Cardiac fibroblast (primary cell): ENCODE data around the gene CRTC3.
A peak's percentile ranks its signal among the peaks of the same experiment; 100 is the strongest.

Experiments
- DNase-seq, 2 donors: peaks; one replicate each; pipeline versions ENCODE4 v3.0.0 to v3.0.0-alpha.2; 2010; ENCODE audit warnings: low read depth in 2 of 2
- H3K4me3 ChIP-seq, 2 donors: replicated peaks in 1 of 2; 1 replicate in 1 of 2; 2 replicates in 1 of 2; pipeline ENCODE4 v1.5.1; 2011; ENCODE audit warnings: low read depth in 2 of 2, low read length in 2 of 2, mild to moderate bottlenecking in 2 of 2, moderate library complexity in 1 of 2
- CTCF ChIP-seq: IDR thresholded peaks from one replicate; pipeline ENCODE4 v1.5.1; 2011; ENCODE audit warnings: low read depth, mild to moderate bottlenecking, low read length, inconsistent platforms

The CRTC3 gene

GRCh38 chr15:90606641-90607040 is 76.9 kb downstream of the CRTC3 start:
- H3K4me3 ChIP-seq: no peak overlapping the region
- no peak for DNase-seq
- TF ChIP-seq CTCF: no peak

- no peak for DNase-seq
- no peak for TF ChIP-seq CTCF
- no peak overlapping the region for H3K4me3 ChIP-seq
These were observed 77.6 kb downstream of the CRTC3 start for GRCh38 chr15:90607361-90607760.

GRCh38 chr15:90609242-90610180 is 79.8 kb downstream of the CRTC3 start:
- no peak overlapping the region for H3K4me3 ChIP-seq
- DNase-seq: no peak
- no peak for TF ChIP-seq CTCF

- peak; percentile 38 to 86 for DNase-seq
- H3K4me3 ChIP-seq: no peak overlapping the region
- no peak for TF ChIP-seq CTCF
These were observed 80.5 kb downstream of the CRTC3 start for GRCh38 chr15:90610190-90610589.

- no peak overlapping the region for H3K4me3 ChIP-seq
- no peak for TF ChIP-seq CTCF
- no peak for DNase-seq
These were observed 81.4 kb downstream of the CRTC3 start for GRCh38 chr15:90611157-90611556.

GRCh38 chr15:90617171-90617570 is 87.4 kb downstream of the CRTC3 start:
- TF ChIP-seq CTCF: no peak
- peak in 1 of 2 donors; percentile 40 for DNase-seq
- no peak overlapping the region for H3K4me3 ChIP-seq

GRCh38 chr15:90617668-90618097 is 88.0 kb downstream of the CRTC3 start:
- no peak overlapping the region for H3K4me3 ChIP-seq
- no peak for DNase-seq
- TF ChIP-seq CTCF: no peak
